K562 (cell line): ENCODE data around the gene CRKL. TPM values are rescaled to one million over a fixed set of nuclear protein-coding genes. Genes with fewer than 3 reads are reported as not detected.

ENCODE experiments used
- CGGBP1 ChIP-seq: fragments of 250-450 bp; sonication (Bioruptor Pico); IDR thresholded peaks from 2 replicates; pipeline ENCODE4 v1.9.0; 2021; ENCODE audit warnings: mild to moderate bottlenecking
- EHMT2 ChIP-seq: fragments of 450-650 bp; IDR thresholded peaks from 2 replicates; pipeline ENCODE4 v1.6.1; 2018; ENCODE audit warnings: antibody characterized with exemption
- ELF4 ChIP-seq: fragments of 450-650 bp; formaldehyde crosslinking; IDR thresholded peaks from 2 replicates; pipeline ENCODE4 v1.4.0; 2022; ENCODE audit warnings: missing genetic modification characterization
- EP400 ChIP-seq: fragments of 450-650 bp; IDR thresholded peaks from 2 replicates; pipeline ENCODE4 v1.6.1; 2017; ENCODE audit warnings: antibody characterized with exemption, mild to moderate bottlenecking, moderate library complexity
- FOSL1 ChIP-seq: fragments of 200-800 bp; sonication (Bioruptor generic); conservative IDR thresholded peaks from 2 replicates; pipeline ENCODE4 v1.6.1; 2016; ENCODE audit warnings: missing genetic modification characterization, missing compliant biosample characterization
- FUS ChIP-seq: fragments of 200-400 bp; formaldehyde crosslinking; optimal IDR thresholded peaks from 2 replicates; pipeline ENCODE3; 2017; ENCODE audit warnings: low read depth, low read length
- GTF2E2 ChIP-seq: fragments of 200-800 bp; sonication (Bioruptor generic); IDR thresholded peaks from 2 replicates; pipeline ENCODE4 v1.6.1; 2016; ENCODE audit warnings: missing genetic modification characterization, missing compliant biosample characterization
- MEF2A ChIP-seq: IDR thresholded peaks from 2 replicates; pipeline ENCODE4 v1.6.1; 2011; ENCODE audit warnings: low read depth, mild to moderate bottlenecking, low read length, moderate library complexity; ENCODE audit not compliant: control insufficient read depth
- NKRF ChIP-seq: fragments of 450-650 bp; IDR thresholded peaks from 2 replicates; pipeline ENCODE4 v1.6.1; 2016; ENCODE audit warnings: borderline replicate concordance
- NRF1 ChIP-seq, 2 experiments: fragments of 450-650 bp; IDR thresholded peaks in 1 of 2; conservative IDR thresholded peaks in 1 of 2; 2 replicates each; pipeline ENCODE4 v1.6.1; 2014; ENCODE audit warnings: mild to moderate bottlenecking in 2 of 2
- PHB ChIP-seq: fragments of 250-450 bp; sonication (Bioruptor Pico); IDR thresholded peaks from 2 replicates; pipeline ENCODE4 v1.5.0; 2021
- RBM22 ChIP-seq: fragments of 200-400 bp; formaldehyde crosslinking; IDR thresholded peaks from 2 replicates; pipeline ENCODE4 v1.6.1; 2018; ENCODE audit warnings: low read length, low read depth; ENCODE audit not compliant: poor library complexity, severe bottlenecking
- RBM34 ChIP-seq: fragments of 200-400 bp; formaldehyde crosslinking; IDR thresholded peaks from 2 replicates; pipeline ENCODE4 v1.6.1; 2018; ENCODE audit warnings: low read length, borderline replicate concordance; ENCODE audit not compliant: insufficient read depth
- RCOR1 ChIP-seq, 2 experiments: IDR thresholded peaks; 2 replicates each; pipeline ENCODE4 v1.6.1; 2012; ENCODE audit warnings: low read depth in 2 of 2, low read length in 2 of 2, borderline replicate concordance in 1 of 2, improper control_type of control experiment in 1 of 2
- SOX6 ChIP-seq: fragments of 450-650 bp; IDR thresholded peaks from 2 replicates; pipeline ENCODE4 v1.6.1; 2014; ENCODE audit warnings: mild to moderate bottlenecking
- SUPT5H ChIP-seq: fragments of 450-650 bp; IDR thresholded peaks from 2 replicates; pipeline ENCODE4 v1.6.1; 2016
- TEAD1 ChIP-seq, 2 experiments: fragments of 450-650 bp in 1 of 2; sonication (generic) in 1 of 2; formaldehyde crosslinking; IDR thresholded peaks; 2 replicates each; pipeline versions ENCODE4 v1.4.0 to v1.8.0; 2020 to 2022; ENCODE audit warnings: mild to moderate bottlenecking in 2 of 2, missing genetic modification reagents in 1 of 2
- XRCC5 ChIP-seq: fragments of 200-400 bp; formaldehyde crosslinking; IDR thresholded peaks from 2 replicates; pipeline ENCODE4 v1.6.1; 2017; ENCODE audit warnings: low read depth, mild to moderate bottlenecking, low read length
- ZBTB8A ChIP-seq: fragments of 450-650 bp; IDR thresholded peaks from 2 replicates; pipeline ENCODE4 v1.6.1; 2018; ENCODE audit warnings: mild to moderate bottlenecking, moderate library complexity; ENCODE audit not compliant: partially characterized antibody
- ZNF507 ChIP-seq: conservative IDR thresholded peaks from 2 replicates; pipeline ENCODE4 v1.6.1; 2017; ENCODE audit warnings: missing genetic modification characterization, missing compliant biosample characterization
- polyA plus RNA-seq, 8 experiments: library from polyadenylated mRNA; depleted of rRNA in 4 of 8; stranded (reverse) in 5 of 8; unstranded in 3 of 8; fragments of >200 nt; fragmentation: Nextera tagmentation in 2 of 8; fragmentation: Illumina TruSeq in 1 of 8; extraction: Ambion mirVana in 2 of 8; extraction: Trizol in 1 of 8; gene quantifications; 2 replicates each; pipeline versions ENCODE4 v1.2.1 to v1.2.3, GENCODE V29; 2011 to 2014; ENCODE audit warnings: inconsistent platforms in 1 of 8, missing spikeins in 1 of 8
- total RNA-seq, 7 experiments: library from RNA; depleted of rRNA in 6 of 7; stranded (reverse); fragments of >200 nt in 6 of 7; fragmentation: Illumina TruSeq in 2 of 7; extraction: Trizol in 2 of 7; gene quantifications; 2 replicates each; pipeline versions ENCODE4 v1.2.1 to v1.2.3, GENCODE V29; 2011 to 2021; ENCODE audit warnings: low replicate concordance in 1 of 7
- TF ChIP-seq, protein P1 (sequence below): sonication (generic); formaldehyde crosslinking; IDR thresholded peaks from 2 replicates; pipeline ENCODE4 v1.8.0; 2022; ENCODE audit warnings: mild to moderate bottlenecking, low read depth, missing genetic modification reagents
- TF ChIP-seq, protein P2 (sequence below): fragments of 250-450 bp; sonication (Bioruptor Pico); IDR thresholded peaks from 2 replicates; pipeline ENCODE4 v1.5.1; 2021; ENCODE audit warnings: mild to moderate bottlenecking
- TF ChIP-seq, protein P3 (sequence below): sonication (generic); formaldehyde crosslinking; IDR thresholded peaks from 2 replicates; pipeline ENCODE4 v1.9.0; 2022; ENCODE audit warnings: mild to moderate bottlenecking, missing genetic modification reagents

CRKL gene
- total and polyA plus RNA-seq, 9 of the 15 experiments (the other 6 are each of a cell fraction or from before 2014, with no cell fraction given): 100 to 263 (median 124) TPM

DNA sequence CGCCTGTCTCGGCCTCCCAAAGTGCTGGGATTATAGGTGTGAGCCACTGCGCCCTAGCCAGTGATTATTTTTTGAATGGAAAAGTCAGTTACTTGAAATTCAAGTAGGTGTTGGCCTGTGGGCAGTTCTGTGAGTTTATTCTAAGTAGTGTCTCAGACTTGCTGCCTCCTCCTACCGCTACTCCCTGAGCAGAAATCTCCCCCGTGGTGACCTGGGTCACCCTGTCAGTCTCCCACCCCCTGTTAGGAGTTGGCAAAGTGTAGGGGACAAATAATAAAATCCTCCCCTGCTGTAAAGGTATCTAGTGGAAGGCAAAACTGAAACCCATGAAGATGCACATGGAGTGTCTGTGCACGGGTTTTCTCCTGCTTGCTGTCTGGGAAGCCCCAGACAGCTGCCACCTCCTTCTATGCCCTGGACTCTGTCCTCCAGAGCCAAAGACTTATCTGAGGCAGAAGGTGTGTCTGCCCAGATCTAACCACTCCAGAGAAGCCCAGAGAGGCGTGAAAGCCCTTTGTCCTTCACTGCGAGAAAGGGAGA lies 32.1 kb upstream of the CRKL start (continued):
- TF ChIP-seq ZNF507 (tag): no peak
- no peak for TF ChIP-seq EP400
- no peak for TF ChIP-seq EHMT2
- no peak for TF ChIP-seq FOSL1 (tag)
- TF ChIP-seq ZBTB8A: no peak
- TF ChIP-seq RBM34: no peak
- peak; percentile 83 for TF ChIP-seq GTF2E2 (tag)
- TF ChIP-seq PHB (CRISPR knock-in tag): no peak
- TF ChIP-seq MEF2A: no peak
- no peak for TF ChIP-seq NKRF
- no peak for TF ChIP-seq RCOR1 (IDR thresholded peaks at IDR 0.05; ENCODE audit: borderline replicate concordance in 1 of 2, low read depth in 2 of 2, low read length in 2 of 2)
- TF ChIP-seq CGGBP1 (CRISPR knock-in tag): 0 out of 2 replicates have a peak, but pooled peaks have one; percentile 27
- TF ChIP-seq, protein P1, sequence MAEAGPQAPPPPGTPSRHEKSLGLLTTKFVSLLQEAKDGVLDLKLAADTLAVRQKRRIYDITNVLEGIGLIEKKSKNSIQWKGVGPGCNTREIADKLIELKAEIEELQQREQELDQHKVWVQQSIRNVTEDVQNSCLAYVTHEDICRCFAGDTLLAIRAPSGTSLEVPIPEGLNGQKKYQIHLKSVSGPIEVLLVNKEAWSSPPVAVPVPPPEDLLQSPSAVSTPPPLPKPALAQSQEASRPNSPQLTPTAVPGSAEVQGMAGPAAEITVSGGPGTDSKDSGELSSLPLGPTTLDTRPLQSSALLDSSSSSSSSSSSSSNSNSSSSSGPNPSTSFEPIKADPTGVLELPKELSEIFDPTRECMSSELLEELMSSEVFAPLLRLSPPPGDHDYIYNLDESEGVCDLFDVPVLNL (CRISPR knock-in tag): 0 out of 2 replicates have a peak, but pooled peaks have one; percentile 6
- TF ChIP-seq SOX6: no peak
- no peak for TF ChIP-seq TEAD1 (CRISPR knock-in tag; IDR thresholded peaks at IDR 0.05)
- no peak for TF ChIP-seq RBM22
- TF ChIP-seq, protein P2, sequence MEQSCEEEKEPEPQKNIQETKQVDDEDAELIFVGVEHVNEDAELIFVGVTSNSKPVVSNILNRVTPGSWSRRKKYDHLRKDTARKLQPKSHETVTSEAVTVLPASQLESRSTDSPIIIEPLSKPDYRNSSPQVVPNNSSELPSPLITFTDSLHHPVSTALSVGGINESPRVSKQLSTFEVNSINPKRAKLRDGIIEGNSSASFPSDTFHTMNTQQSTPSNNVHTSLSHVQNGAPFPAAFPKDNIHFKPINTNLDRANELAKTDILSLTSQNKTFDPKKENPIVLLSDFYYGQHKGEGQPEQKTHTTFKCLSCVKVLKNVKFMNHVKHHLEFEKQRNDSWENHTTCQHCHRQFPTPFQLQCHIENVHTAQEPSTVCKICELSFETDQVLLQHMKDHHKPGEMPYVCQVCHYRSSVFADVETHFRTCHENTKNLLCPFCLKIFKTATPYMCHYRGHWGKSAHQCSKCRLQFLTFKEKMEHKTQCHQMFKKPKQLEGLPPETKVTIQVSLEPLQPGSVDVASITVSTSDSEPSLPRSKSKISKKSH (CRISPR knock-in tag): no peak
- no peak for TF ChIP-seq ELF4 (CRISPR knock-in tag)
- TF ChIP-seq, protein P3, sequence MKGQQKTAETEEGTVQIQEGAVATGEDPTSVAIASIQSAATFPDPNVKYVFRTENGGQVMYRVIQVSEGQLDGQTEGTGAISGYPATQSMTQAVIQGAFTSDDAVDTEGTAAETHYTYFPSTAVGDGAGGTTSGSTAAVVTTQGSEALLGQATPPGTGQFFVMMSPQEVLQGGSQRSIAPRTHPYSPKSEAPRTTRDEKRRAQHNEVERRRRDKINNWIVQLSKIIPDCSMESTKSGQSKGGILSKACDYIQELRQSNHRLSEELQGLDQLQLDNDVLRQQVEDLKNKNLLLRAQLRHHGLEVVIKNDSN (CRISPR knock-in tag): peak; percentile 44
- TF ChIP-seq XRCC5: no peak
- TF ChIP-seq FUS: no peak
- TF ChIP-seq NRF1 (conservative IDR thresholded peaks at IDR 0.05 in 1 of 2, IDR thresholded peaks at IDR 0.05 in 1 of 2): no peak
- TF ChIP-seq SUPT5H: no peak
